Measurements from ENCODE around the gene MAP2K2.

MAP2K2 gene

DNA sequence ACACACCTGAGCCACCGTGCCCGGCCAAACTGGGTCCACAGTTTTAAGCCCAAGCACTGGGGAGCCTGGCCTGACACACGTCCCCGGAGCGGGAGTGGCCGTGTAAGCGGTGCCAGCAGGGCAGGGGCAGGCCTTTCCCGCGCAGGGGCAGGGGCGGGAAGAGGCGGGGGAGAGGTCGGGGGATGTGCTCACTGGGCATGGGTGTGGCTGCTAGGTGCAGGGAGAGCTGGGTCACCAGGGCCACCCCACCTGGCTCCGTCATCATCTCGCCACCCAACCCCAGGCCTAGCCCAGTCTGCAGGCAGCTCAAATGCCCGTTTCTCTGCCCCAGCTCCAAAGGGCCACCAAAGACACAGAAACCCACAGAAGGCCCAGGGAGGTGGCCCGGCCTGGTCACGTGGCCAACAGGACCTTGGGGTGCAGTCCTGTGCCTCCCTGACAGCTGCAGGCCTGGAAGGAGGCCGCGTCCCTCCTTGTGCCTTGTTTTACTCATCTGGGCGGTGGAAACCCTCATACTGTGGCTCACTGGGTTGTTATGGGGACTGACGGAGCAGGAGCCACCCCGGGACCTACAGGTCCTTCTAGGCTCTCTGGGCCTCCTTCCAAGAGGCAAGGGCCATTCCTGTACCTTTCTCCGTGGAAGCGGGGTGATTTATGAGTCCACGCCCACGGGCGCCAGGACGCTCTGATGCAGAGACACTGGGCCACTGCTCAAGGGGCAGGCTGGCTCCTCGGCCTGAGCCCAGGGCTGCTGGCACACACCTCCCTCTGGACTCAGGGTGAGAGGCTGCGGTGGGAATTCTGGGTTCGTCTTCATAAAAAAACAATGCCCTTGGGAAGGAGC lies 27.7 kb downstream of the MAP2K2 start:
- no peak overlapping the region for H3K27ac ChIP-seq
- TF ChIP-seq, protein P1, sequence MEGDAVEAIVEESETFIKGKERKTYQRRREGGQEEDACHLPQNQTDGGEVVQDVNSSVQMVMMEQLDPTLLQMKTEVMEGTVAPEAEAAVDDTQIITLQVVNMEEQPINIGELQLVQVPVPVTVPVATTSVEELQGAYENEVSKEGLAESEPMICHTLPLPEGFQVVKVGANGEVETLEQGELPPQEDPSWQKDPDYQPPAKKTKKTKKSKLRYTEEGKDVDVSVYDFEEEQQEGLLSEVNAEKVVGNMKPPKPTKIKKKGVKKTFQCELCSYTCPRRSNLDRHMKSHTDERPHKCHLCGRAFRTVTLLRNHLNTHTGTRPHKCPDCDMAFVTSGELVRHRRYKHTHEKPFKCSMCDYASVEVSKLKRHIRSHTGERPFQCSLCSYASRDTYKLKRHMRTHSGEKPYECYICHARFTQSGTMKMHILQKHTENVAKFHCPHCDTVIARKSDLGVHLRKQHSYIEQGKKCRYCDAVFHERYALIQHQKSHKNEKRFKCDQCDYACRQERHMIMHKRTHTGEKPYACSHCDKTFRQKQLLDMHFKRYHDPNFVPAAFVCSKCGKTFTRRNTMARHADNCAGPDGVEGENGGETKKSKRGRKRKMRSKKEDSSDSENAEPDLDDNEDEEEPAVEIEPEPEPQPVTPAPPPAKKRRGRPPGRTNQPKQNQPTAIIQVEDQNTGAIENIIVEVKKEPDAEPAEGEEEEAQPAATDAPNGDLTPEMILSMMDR (conservative IDR thresholded peaks at IDR 0.05), result no peak

- H3K27ac ChIP-seq, result no peak overlapping the region
- TF ChIP-seq, protein P1 (conservative IDR thresholded peaks at IDR 0.05), result no peak
These were observed 28.5 kb downstream of the MAP2K2 start for GRCh38 chr19:4095488-4095844.

DNA sequence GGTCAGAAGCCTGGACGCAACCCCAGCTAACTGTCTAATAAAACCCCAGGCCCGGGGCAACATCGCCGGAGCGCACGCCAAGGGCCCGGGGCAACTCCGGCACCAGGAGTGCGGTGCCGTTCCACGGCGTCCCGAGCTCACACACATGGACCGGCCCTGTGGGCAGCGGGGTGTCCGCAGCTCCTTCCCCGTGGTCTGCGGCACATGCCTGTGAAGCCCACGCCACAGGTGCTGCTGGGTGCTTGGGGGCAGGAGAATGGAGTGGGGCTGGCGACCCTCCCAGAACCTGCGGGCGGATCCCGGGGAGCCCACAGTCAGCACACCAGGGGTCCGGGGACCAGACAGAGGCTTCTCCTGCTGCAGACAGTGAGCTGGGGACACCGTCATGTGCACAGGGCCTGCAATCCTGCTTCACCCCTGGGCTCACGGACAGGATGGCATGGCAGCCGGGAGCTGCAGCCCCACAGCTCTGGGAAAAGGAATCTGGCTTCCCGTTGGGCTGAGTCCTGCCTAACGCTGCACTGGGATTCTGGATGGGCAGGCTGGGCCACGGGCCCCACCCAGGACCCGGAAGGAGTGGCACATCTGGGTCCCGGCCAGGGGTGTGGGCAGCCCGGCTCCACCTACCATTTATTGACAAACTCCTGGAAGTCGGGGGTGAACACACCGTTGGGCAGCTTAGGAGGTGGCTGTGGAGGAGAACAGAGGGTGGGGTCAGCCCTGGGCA lies 29.0 kb downstream of the MAP2K2 start:
- TF ChIP-seq, protein P1 (conservative IDR thresholded peaks at IDR 0.05), result no peak
- H3K27ac ChIP-seq, result no peak overlapping the region

DNA sequence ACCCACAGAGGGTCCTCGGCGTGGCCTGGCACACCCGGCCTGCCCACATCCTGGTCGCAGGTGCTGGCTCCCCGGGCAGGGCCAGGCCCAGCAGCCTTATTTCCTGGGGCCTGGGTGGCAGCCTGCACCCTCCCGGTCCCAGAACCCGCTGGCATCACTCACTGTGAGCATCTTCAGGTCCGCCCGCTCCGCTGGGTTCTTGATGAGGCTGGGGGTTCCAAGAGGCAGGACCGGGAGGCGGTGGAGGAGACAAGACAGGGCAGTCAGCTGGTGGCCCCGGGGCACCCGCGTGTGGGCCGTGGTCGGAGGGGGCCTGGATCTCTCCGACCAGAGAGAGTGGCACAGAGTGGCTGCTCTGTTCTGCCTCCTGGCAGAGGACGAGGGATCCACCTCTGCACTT lies 29.6 kb downstream of the MAP2K2 start:
- TF ChIP-seq, protein P1 (conservative IDR thresholded peaks at IDR 0.05), result no peak
- H3K27ac ChIP-seq, result no peak overlapping the region

GRCh38 chr19:4093643-4094175 lies 30.2 kb downstream of the MAP2K2 start:
- H3K27ac ChIP-seq, result no peak overlapping the region

GRCh38 chr19:4090356-4091220 lies 33.3 kb downstream of the MAP2K2 start:
- TF ChIP-seq, protein P1 (conservative IDR thresholded peaks at IDR 0.05), result no peak
- no peak overlapping the region for H3K27ac ChIP-seq

More at GRCh38 chr19:4093643-4094175, 30.2 kb downstream of the MAP2K2 start:
- TF ChIP-seq, protein P1 (conservative IDR thresholded peaks at IDR 0.05), result no peak
